HG03520 (cell line): ENCODE measurements around the gene UMOD.

ENCODE experiments used
- ATAC-seq: cut with Tn5 transposase; IDR thresholded peaks from one replicate; pipeline ENCODE4 v1.9.1; 2021; ENCODE audit warnings: mild to moderate bottlenecking, moderate library complexity; ENCODE audit not compliant: unreplicated experiment

Gene UMOD

GRCh38 chr16:20303012-20303411 lies 49.5 kb downstream of the UMOD start:
- no peak for ATAC-seq

- no peak for ATAC-seq
Measured at GRCh38 chr16:20302389-20302788, 50.1 kb downstream of the UMOD start.

GRCh38 chr16:20301840-20302239 lies 50.7 kb downstream of the UMOD start:
- ATAC-seq = no peak

- ATAC-seq = no peak
Measured at GRCh38 chr16:20300312-20301097, 52.0 kb downstream of the UMOD start.

GRCh38 chr16:20298452-20298851 lies 54.1 kb downstream of the UMOD start:
- no peak for ATAC-seq

GRCh38 chr16:20291208-20292206 lies 61.0 kb downstream of the UMOD start:
- ATAC-seq = no peak

GRCh38 chr16:20289571-20289970 lies 62.9 kb downstream of the UMOD start:
- no peak for ATAC-seq

- no peak for ATAC-seq
Measured at GRCh38 chr16:20285993-20286499, 66.5 kb downstream of the UMOD start.
